ENCODE results near the gene TMEM225B.
A peak's percentile ranks its signal among the peaks of the same experiment; 100 is the strongest.

TMEM225B gene

DNA sequence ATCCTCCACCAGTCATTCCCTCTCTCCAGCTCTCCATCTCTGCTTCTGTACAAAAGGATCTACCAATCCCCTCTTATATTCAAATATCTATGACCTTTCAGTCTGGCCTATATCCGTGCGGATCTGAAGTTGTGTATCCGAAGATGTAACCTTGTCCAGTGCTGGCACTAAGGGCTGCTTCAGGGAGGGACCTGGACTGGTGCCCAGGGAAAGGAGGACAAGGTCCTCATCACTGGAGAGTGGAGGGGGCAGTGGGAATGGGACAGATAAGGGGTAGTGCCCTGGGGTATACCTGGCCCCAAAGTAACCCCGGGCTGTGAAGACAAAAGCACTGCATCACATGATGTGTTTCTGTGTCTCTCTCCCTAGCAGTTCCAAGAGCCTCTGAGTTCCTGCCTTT, 1.8 kb downstream of the TMEM225B start:
- FAIRE-seq (no peak), DNase-seq (ENCODE audit: insufficient read length, low spot score) (no peak)
- TF ChIP-seq POLR2A (IDR thresholded peaks at IDR 0.05; ENCODE audit: low read depth, low read length), result no peak

DNA sequence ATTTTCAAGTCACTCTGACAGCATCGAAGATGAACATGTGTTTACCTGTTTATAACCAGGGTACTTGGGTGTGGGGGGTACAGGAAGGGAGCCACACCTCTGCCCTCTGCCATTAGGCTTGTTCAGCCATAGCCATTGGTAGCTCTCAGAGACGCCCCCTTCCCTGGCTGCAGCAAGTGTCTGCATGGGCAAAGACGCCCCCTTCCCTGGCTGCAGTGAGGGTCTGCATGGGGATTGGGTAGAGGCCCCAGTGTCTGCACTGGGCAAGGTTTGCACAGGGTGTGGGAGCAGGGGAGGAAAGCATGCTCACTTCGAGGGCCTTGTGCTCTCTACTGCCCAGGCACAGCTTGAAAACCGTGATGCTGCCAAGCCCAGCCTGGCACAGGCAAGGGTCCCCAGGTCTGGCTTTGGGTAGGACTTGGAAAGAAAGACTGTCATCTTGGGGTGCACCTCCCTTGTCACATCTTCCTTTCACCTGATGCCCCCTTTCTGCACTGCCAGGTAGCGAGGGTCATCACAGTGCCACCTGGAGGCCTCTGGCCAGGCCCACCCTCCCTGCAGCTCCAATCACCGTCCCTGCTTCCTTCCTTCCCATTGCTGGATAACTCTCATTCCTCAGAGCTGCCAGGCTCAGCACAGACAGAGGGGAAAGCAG, 3.7 kb downstream of the TMEM225B start:
- no peak for DNase-seq (ENCODE audit: insufficient read length, low spot score)
- no peak for TF ChIP-seq POLR2A (IDR thresholded peaks at IDR 0.05; ENCODE audit: low read depth, low read length)
- FAIRE-seq, result no peak

DNA sequence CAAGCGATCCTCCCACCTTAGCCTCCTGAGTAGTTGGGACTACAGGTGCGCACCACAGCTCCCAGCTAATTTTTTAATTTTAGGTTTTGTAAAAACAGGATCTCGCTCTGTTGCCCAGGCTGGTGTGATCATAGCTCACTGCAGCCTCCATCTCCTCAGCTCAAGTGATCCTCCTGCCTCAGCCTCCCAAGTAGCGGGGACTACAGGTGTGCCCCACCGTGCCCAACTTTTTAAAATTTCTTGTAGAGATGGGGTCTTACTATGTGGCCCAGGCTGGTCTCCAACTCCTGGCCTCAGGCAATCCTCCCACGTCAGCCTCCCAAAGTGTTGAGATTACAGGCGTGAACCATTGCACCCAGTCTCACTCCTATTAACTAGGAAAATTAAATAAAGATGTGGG, 7.5 kb downstream of the TMEM225B start:
- TF ChIP-seq POLR2A (IDR thresholded peaks at IDR 0.05; ENCODE audit: low read depth, low read length), result no peak
- DNase-seq (ENCODE audit: insufficient read length, low spot score) (no peak), FAIRE-seq (no peak)

DNA sequence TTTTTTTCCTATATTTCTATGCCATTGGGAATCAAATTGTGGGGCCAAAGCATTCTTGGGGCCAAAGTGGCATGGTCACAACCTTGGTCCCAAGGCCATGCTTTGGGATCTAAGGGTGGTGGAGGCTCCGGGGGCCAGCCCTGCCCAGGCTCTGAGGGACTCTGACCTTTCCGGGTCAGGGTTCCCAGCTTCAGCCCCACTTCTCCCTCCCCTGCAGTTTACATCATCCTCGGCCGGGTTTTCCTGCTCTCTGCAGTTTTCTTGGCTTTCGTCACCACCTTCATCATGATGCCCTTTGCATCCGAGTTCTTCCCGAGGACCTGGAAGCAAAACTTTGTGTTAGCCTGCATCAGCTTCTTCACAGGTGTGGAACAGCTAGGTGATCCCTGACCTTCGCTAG, 8.5 kb downstream of the TMEM225B start:
- TF ChIP-seq POLR2A (IDR thresholded peaks at IDR 0.05; ENCODE audit: low read depth, low read length), result no peak
- FAIRE-seq, result no peak
- DNase-seq (ENCODE audit: insufficient read length, low spot score), result no peak

DNA sequence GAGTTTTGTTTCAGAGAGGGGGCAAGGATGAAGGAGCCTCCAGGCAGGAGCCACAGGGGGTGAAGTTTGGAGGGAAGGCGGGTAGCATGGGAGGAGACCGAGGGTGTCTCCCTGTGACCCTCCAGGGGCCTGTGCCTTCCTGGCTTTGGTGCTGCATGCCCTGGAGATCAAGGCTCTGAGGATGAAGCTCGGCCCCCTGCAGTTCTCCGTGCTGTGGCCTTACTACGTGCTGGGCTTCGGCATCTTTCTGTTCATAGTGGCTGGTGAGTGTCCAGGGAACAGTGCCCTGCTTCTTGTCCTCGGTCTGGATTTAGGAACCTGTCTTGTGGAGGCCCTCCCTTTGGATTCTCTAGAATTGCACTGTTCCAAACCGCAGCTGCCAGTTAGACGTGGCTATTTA, 9.5 kb downstream of the TMEM225B start:
- TF ChIP-seq POLR2A (IDR thresholded peaks at IDR 0.05; ENCODE audit: low read depth, low read length), result no peak
- FAIRE-seq, result no peak
- no peak for DNase-seq (ENCODE audit: insufficient read length, low spot score)

DNA sequence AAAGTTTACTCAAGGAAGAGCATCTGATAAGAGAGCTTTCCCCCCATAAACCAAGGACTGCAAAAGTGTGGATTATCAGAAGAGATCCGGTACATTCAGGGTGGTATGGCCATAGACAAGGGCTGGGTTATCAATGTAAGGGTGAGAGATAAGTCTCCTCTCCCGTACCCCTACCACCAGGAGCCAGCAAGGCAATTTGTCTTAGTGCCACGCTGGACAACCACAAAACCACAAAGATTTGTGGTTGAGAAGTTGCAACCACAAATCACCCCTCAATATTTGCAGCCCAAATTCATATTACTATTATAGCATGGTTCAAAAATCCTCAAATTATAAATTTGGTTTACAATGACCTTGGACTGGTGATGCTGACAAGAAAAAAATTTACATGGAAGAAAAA, 16.4 kb downstream of the TMEM225B start:
- TF ChIP-seq POLR2A (IDR thresholded peaks at IDR 0.05; ENCODE audit: low read depth, low read length), result no peak
- DNase-seq (ENCODE audit: insufficient read length, low spot score) (no peak), FAIRE-seq (no peak)

DNA sequence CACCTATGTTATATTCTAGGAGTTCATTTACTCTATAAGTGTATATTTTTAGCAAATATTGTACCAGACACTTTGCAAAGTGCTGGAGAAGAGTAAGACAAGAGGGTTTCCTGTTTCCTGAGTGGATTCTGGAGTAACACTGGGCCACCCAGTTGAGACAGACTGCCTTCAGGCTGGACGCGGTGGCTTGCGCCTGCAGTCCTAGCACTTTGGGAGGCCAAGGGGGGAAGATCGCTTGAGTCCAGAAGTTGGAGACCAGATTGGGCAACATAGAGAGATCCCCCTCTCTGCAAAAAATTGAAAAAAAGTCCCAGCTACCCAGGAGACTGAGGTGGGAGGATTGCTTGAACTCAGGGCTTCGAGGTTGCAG, 17.9 kb downstream of the TMEM225B start:
- DNase-seq (ENCODE audit: insufficient read length, low spot score) (no peak), FAIRE-seq (no peak)
- no peak for TF ChIP-seq POLR2A (IDR thresholded peaks at IDR 0.05; ENCODE audit: low read depth, low read length)

DNA sequence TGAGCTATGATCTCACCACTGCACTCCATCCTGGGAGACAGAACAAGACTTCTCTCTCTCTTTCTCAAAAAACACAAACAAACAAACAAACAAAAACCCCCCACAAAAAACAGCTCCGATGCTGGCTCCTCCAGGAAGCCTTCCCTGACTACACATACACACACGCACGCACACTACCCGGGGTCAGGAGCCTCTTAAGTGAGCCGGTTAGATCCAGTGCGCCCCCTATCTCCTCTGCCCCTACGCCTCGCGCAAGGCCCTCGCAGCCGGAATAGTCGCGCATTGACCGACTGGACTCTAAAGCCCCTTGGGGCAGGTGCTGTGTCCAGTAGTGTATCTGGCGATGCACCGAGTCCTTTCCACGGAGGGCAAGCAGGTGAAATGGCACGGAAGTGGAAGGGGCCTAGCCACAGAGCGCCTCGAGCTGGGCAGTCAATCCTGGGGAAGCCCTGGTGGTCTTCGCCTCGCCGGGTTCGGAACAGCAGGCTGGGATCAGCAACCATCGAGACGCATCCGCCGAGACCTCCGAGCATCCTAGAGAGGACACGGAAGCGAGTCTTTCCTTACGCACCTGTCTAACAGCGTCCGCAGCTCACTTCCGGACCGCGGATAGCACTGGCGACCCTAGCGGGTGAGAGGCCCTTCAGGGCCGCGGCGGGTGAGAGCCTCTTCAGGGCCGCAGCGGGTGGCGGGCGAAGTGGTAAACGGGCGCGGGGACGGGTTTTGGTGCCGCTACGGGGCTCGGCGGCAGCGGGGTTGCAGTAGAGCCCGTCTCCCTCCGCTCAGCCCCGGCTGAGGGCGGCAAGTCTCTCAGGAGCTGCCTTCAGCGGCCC, 18.5 kb downstream of the TMEM225B start, which contains the start of gene ZSCAN25:
TSS of gene ZSCAN25 (plus strand) at position 588 of the 833 bp plus-strand sequence. CDS start 2,661 bp downstream, outside the sequence.
- FAIRE-seq (peak; percentile 53), DNase-seq (ENCODE audit: insufficient read length, low spot score) (peak; percentile 90)
- peak; percentile 74 for TF ChIP-seq POLR2A (IDR thresholded peaks at IDR 0.05; ENCODE audit: low read depth, low read length)

DNA sequence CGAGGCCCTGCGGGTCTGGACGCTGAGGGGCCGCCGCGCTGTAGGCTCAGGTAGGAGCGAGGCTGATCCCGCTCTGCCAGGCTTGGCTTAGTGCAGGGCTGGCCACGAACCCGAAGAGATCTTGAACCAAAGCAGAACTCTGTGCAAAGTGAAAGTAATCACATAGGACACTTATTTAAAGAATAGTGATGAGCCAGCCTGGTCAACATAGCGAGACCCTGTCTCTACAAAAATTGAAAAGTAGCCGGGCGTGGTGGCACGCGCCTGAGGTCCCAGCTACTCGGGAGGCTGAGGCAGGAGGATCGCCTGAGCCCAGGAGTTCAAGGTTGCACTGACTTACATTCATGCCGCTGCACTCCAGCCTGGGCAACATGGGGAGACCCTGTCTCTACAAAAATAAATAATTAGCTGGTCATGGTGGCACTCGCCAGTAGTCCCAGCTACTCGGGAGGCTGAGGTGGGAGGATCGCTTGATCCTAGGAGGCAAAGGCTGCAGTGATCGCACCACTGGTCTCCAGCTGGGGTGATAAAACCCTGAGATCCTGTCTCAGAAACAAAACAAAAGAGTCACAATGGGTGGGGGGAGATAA, 19.2 kb downstream of the TMEM225B start:
- FAIRE-seq, result no peak

DNA sequence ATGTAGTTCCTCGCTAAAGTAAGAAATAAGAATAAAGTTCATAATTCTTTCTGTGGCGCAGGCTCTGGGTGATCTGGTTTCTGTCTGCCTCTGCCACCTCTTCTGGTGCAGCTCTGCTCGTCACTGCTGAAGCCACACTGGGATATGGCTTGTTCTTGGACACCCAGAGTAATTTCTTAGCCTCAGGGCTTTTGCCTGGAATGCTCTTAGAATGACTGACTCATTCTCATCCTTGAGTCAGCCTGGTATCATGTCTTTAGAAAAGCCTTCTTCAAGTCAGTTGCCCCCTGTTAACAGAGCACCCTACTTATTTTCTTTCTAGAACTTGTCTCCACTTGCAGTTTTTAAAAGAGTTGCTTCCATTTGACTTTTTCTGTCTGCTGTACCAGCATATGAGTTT, 20.7 kb downstream of the TMEM225B start:
- FAIRE-seq, result no peak
- TF ChIP-seq POLR2A (IDR thresholded peaks at IDR 0.05; ENCODE audit: low read depth, low read length), result no peak
- DNase-seq (ENCODE audit: insufficient read length, low spot score), result peak; percentile 44

More for the DNA sequence above, 19.2 kb downstream of the TMEM225B start:
- no peak for TF ChIP-seq POLR2A (IDR thresholded peaks at IDR 0.05; ENCODE audit: low read depth, low read length)
- DNase-seq (ENCODE audit: insufficient read length, low spot score), result no peak

DNA sequence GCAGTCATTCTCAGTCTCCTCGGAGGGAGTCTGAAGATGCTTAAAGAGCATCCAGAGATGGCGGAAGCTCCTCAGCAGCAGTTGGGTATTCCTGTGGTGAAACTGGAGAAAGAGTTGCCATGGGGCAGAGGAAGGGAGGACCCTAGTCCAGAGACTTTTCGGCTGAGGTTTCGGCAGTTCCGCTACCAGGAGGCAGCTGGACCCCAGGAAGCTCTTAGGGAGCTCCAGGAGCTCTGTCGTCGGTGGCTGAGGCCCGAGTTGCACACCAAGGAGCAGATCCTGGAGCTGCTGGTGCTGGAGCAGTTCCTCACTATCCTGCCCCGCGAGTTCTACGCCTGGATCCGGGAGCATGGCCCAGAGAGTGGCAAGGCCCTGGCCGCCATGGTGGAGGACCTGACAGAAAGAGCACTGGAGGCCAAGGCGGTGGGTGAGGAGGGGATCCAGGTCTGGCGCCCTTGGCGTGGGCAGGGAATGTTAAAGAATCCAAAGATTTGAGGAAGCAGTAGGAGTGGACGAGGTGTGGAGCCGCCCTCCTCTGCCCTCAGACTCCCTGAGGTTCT, 21.6 kb downstream of the TMEM225B start:
- no peak for FAIRE-seq
- DNase-seq (ENCODE audit: insufficient read length, low spot score), result no peak
- TF ChIP-seq POLR2A (IDR thresholded peaks at IDR 0.05; ENCODE audit: low read depth, low read length), result no peak

DNA sequence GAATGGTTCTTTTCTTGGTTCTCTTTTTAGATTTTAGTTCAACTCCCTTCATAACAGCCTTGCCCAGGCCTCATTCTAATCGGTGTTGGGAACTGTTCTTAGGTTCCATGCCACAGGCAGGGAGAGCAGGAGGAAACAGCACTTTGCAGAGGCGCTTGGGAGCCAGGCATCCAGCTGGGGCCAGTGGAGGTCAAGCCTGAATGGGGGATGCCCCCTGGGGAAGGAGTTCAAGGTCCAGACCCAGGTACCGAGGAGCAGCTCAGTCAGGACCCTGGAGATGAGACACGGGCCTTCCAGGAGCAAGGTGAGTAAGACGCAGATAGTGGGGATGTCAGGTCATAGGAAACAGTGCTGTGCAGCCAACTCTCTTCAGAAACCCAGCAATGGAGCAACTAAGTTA, 23.2 kb downstream of the TMEM225B start:
- no peak for TF ChIP-seq POLR2A (IDR thresholded peaks at IDR 0.05; ENCODE audit: low read depth, low read length)
- DNase-seq (ENCODE audit: insufficient read length, low spot score) (no peak), FAIRE-seq (no peak)

DNA sequence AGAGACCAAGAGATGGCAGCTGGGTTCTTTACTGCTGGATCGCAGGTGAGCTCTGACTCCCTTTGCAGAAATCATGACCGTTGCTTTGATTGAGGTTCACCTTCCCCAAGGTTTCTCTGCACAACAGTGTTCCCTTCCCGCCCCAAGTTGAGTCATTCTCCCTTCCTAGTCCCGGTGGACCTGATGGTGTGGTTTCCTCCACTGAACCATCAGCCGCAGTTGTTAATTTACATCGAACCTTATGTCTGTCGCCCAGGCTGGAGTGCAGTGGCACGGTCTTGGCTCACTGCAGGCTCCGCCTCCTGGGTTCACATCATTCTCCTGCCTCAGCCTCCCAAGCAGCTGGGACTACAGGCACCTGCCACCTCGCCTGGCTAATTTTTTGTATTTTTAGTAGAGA, 24.5 kb downstream of the TMEM225B start:
- FAIRE-seq, result no peak
- no peak for TF ChIP-seq POLR2A (IDR thresholded peaks at IDR 0.05; ENCODE audit: low read depth, low read length)
- DNase-seq (ENCODE audit: insufficient read length, low spot score), result no peak

DNA sequence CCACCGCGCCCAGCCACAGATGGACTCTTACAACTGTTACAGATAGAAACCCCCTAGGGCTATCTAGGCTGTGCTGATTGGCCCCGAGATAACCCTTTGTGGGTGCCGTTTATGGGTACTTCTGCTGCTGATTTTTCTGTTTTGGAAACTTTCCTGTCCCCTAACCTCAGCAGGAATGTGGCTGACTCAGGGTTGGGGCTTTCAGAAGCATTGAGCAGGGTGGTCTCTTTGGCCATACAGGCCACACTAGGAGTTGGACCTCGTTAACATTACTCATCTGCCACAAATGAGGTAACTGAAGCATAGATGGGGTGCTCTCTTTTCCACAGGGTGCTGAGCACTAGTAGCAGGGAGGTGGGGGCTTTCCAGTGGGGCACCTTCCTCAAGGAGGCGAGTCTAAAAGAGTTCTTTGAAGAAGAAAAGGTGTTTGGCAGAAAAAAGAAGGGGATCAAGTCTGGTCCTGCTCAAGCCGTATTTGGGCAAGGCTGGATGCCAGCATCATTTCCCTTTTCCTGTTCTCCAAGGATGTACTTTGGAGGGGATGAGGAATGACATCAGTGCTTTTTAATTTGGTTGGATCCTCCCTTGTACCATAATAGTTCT, 25.1 kb downstream of the TMEM225B start:
- FAIRE-seq (no peak), DNase-seq (ENCODE audit: insufficient read length, low spot score) (no peak)
- no peak for TF ChIP-seq POLR2A (IDR thresholded peaks at IDR 0.05; ENCODE audit: low read depth, low read length)

Measured in H54 (cell line).